HepG2 (cell line): ENCODE measurements around the gene EXOC3. TPM values are rescaled to one million over a fixed set of nuclear protein-coding genes. Genes with fewer than 3 reads are reported as not detected.

ENCODE experiments used
- ATRX ChIP-seq: sonication (generic); formaldehyde crosslinking; IDR thresholded peaks from 2 replicates; pipeline ENCODE4 v1.4.0; 2020; ENCODE audit warnings: missing genetic modification reagents, borderline replicate concordance
- CERS6 ChIP-seq: sonication (generic); formaldehyde crosslinking; IDR thresholded peaks from 2 replicates; pipeline ENCODE4 v1.5.0; 2020; ENCODE audit warnings: missing genetic modification reagents
- CREB3 ChIP-seq: sonication (generic); formaldehyde crosslinking; IDR thresholded peaks from 2 replicates; pipeline ENCODE4 v1.5.0; 2020; ENCODE audit warnings: missing genetic modification reagents
- ELF4 ChIP-seq: sonication (generic); formaldehyde crosslinking; IDR thresholded peaks from 2 replicates; pipeline ENCODE4 v1.5.0; 2020; ENCODE audit warnings: missing genetic modification reagents, mild to moderate bottlenecking, moderate library complexity, borderline replicate concordance
- ETV6 ChIP-seq: sonication (generic); formaldehyde crosslinking; conservative IDR thresholded peaks from 2 replicates; pipeline ENCODE4 v1.4.0; 2020; ENCODE audit warnings: missing genetic modification reagents
- HMGXB4 ChIP-seq, 2 experiments: sonication (generic) in 1 of 2; formaldehyde crosslinking in 1 of 2; IDR thresholded peaks; 2 replicates each; pipeline versions ENCODE4 v1.4.0 to v1.6.1; 2018 to 2020; ENCODE audit warnings: missing genetic modification reagents in 2 of 2, borderline replicate concordance in 1 of 2, low read depth in 1 of 2, mild to moderate bottlenecking in 1 of 2, missing biosample characterization in 1 of 2
- MAZ ChIP-seq, 2 experiments: sonication (generic) in 1 of 2; formaldehyde crosslinking in 1 of 2; IDR thresholded peaks; 2 replicates each; pipeline versions ENCODE4 v1.5.0 to v1.6.1; 2012 to 2020; ENCODE audit warnings: low read depth in 2 of 2, mild to moderate bottlenecking in 2 of 2, borderline replicate concordance in 1 of 2, improper control_type of control experiment in 1 of 2, low read length in 1 of 2, missing genetic modification reagents in 1 of 2, moderate library complexity in 1 of 2
- SP4 ChIP-seq: sonication (generic); formaldehyde crosslinking; IDR thresholded peaks from 2 replicates; pipeline ENCODE4 v1.8.1; 2023; ENCODE audit warnings: mild to moderate bottlenecking, missing genetic modification reagents
- TOE1 ChIP-seq: sonication (generic); formaldehyde crosslinking; IDR thresholded peaks from 2 replicates; pipeline ENCODE4 v1.4.0; 2020; ENCODE audit warnings: mild to moderate bottlenecking, missing genetic modification reagents
- ZBTB40 ChIP-seq, 2 experiments: fragments of 450-650 bp in 1 of 2; sonication (generic) in 1 of 2; formaldehyde crosslinking in 1 of 2; IDR thresholded peaks; 2 replicates each; pipeline versions ENCODE4 v1.6.1 to v1.8.0; 2016 to 2022; ENCODE audit warnings: antibody characterized with exemption in 1 of 2, mild to moderate bottlenecking in 1 of 2, missing genetic modification reagents in 1 of 2
- ZGPAT ChIP-seq: IDR thresholded peaks from 2 replicates; pipeline ENCODE4 v1.6.1; 2016; ENCODE audit warnings: mild to moderate bottlenecking
- polyA plus RNA-seq, 8 experiments: library from polyadenylated mRNA; depleted of rRNA in 3 of 8; stranded (reverse) in 7 of 8; unstranded in 1 of 8; fragments of >200 nt; fragmentation: Illumina TruSeq in 4 of 8; extraction: Trizol in 4 of 8; gene quantifications; 2 replicates each; pipeline versions ENCODE4 v1.2.1 to v1.2.3, GENCODE V29; 2011 to 2016; ENCODE audit warnings: low read depth in 4 of 8, missing spikeins in 1 of 8, mixed read lengths in 1 of 8; ENCODE audit not compliant: insufficient read depth in 1 of 8
- total RNA-seq, 5 experiments: library from RNA; depleted of rRNA; stranded (reverse); fragments of >200 nt; fragmentation: Illumina TruSeq; extraction: Trizol; gene quantifications; 2 replicates each; pipeline ENCODE4 v1.2.3, GENCODE V29; 2016; ENCODE audit warnings: low read depth in 1 of 5

Gene EXOC3
- total and polyA plus RNA-seq, 2 of the 13 experiments (the other 11 are each of a cell fraction or from before 2014, with no cell fraction given) = 9.2 to 20.5 TPM

GRCh38 chr5:442335-443238 is at the start of gene EXOC3 (continued):
- no peak for TF ChIP-seq CREB3 (CRISPR knock-in tag)
- TF ChIP-seq CERS6 = no peak
- TF ChIP-seq HMGXB4 (CRISPR knock-in tag; IDR thresholded peaks at IDR 0.05; ENCODE audit: borderline replicate concordance in 1 of 2, low read depth in 1 of 2) = peak; percentile 26 to 52; a peak in 2 of 4 replicates
- TF ChIP-seq ATRX = no peak
- TF ChIP-seq MAZ (IDR thresholded peaks at IDR 0.05; ENCODE audit: borderline replicate concordance, low read depth, low read length) = peak; percentile 49; the same call in 1 of the 2 replicates
- TF ChIP-seq MAZ (CRISPR knock-in tag; IDR thresholded peaks at IDR 0.05; ENCODE audit: low read depth) = no peak
- no peak for TF ChIP-seq ELF4 (CRISPR knock-in tag)
- TF ChIP-seq SP4 (CRISPR knock-in tag) = 0 out of 2 replicates have a peak, but pooled peaks have one; percentile 21
- peak; percentile 60 for TF ChIP-seq ZGPAT
- TF ChIP-seq ZBTB40 (IDR thresholded peaks at IDR 0.05) = peak; percentile 74
- no peak for TF ChIP-seq ZBTB40 (CRISPR knock-in tag; IDR thresholded peaks at IDR 0.05)
- TF ChIP-seq ETV6 (CRISPR knock-in tag) = peak; percentile 72; the same call in 1 of the 2 replicates
- TF ChIP-seq TOE1 (CRISPR knock-in tag) = no peak
